BJ (cell line): Measurements from ENCODE around the gene F12. TPM values are rescaled to one million over a fixed set of nuclear protein-coding genes. Genes with fewer than 3 reads are reported as not detected.

Experiments
- CTCF ChIA-PET: fragments of 350-600 bp; formaldehyde crosslinking; extraction: SDS; loops from one replicate; lab custom pipeline; 2021; ENCODE audit warnings: antibody characterized with exemption, inconsistent platforms; lab: Yijun Ruan, JAX
- POLR2A ChIA-PET: fragments of 300-600 bp; sonication (Branson Sonifier 250); formaldehyde crosslinking; extraction: SDS; loops from one replicate; lab custom pipeline; 2021; ENCODE audit warnings: antibody characterized with exemption; lab: Charles Lee
- DNase-seq: peaks from one replicate; pipeline ENCODE4 v3.0.0-alpha.2; 2011; ENCODE audit warnings: low read depth
- H3K27me3 ChIP-seq: 2 replicates; pipeline ENCODE4 v1.6.0; 2011; ENCODE audit warnings: low read length; ENCODE audit not compliant: control insufficient read depth, insufficient read depth
- H3K36me3 ChIP-seq: 2 replicates; pipeline ENCODE4 v1.5.1; 2011; ENCODE audit warnings: low read length; ENCODE audit not compliant: control insufficient read depth, insufficient read depth
- H3K4me3 ChIP-seq: 2 replicates; pipeline ENCODE4 v1.5.1; 2011; ENCODE audit warnings: low read depth, mild to moderate bottlenecking, control low read depth, low read length
- polyA minus RNA-seq: library from RNA; depleted of rRNA, polyadenylated mRNA; stranded (reverse); fragments of >200 nt; gene quantifications from 2 replicates; pipeline ENCODE4 v1.2.3, GENCODE V29; 2011; rRNA and poly(A)+ RNA removed
- polyA plus RNA-seq: library from polyadenylated mRNA; depleted of rRNA; stranded (reverse); fragments of >200 nt; gene quantifications from 2 replicates; pipeline ENCODE4 v1.2.3, GENCODE V29; 2011; rRNA removed
- TF ChIP-seq, protein P1 (sequence below): IDR thresholded peaks from 2 replicates; pipeline ENCODE4 v1.5.1; 2011; ENCODE audit warnings: low read depth, mild to moderate bottlenecking, control low read depth, inconsistent platforms, low read length, moderate library complexity; ENCODE audit not compliant: insufficient read depth

Gene F12
- 0.67 and 0.69 TPM in 2 replicates for polyA plus RNA-seq
- not detected in 2 replicates for polyA minus RNA-seq

DNA sequence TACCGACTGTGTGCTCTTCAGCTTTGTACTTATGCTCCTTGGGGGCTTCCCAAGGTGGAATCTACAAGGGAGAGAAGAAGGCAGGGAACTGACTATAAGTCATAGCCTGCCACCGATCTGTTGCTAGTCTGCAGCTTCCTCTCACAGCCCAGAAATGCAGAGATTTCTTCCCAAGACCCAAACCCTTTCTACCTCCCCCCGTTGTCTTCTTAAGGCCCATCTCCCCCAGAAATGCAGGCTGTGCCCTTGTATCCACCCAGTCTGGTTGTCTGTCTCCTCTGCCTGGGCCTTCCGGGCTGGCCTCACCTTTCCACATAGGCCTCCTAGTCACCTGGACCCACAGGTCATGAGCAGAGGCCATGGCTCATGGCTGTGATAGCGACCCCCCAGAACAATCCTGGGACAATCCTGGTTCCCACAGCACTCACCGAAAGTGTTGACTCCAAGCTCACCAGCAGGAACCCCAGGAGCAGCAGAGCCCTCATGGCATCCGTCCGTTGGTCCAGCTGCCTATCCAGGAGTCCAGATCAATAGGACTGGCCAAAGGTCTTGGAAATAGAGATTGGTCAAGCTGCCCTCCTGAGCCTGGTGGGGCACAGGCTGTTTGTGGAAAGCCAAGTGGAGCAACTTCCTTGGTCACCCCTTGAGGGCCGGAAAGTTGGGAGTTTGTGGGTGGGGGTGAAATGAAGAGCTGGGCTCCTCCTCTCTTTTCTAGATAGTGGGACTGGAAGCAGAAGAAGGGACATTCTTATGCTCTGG is at the start of gene F12:
Gene F12 (minus strand): TSS at position 522 of the 759 bp plus-strand sequence. CDS start 37 bp downstream, at position 485.
- H3K27me3 ChIP-seq: peaks cover 9% of the 10 kb centered on the region
- CTCF ChIA-PET: interaction anchor here (0.7 to 10.0 kb wide), 3 partner anchors 9 to 43 kb away, joined by 3 to 352 read pairs (median 187); partner anchors contain the start of gene PRR7
- H3K36me3 ChIP-seq: no peaks in the 10 kb centered on the region
- no peak for DNase-seq
- POLR2A ChIA-PET: no interaction called here
- no peak within 1 kb of the TSS for H3K4me3 ChIP-seq
- TF ChIP-seq, protein P1, sequence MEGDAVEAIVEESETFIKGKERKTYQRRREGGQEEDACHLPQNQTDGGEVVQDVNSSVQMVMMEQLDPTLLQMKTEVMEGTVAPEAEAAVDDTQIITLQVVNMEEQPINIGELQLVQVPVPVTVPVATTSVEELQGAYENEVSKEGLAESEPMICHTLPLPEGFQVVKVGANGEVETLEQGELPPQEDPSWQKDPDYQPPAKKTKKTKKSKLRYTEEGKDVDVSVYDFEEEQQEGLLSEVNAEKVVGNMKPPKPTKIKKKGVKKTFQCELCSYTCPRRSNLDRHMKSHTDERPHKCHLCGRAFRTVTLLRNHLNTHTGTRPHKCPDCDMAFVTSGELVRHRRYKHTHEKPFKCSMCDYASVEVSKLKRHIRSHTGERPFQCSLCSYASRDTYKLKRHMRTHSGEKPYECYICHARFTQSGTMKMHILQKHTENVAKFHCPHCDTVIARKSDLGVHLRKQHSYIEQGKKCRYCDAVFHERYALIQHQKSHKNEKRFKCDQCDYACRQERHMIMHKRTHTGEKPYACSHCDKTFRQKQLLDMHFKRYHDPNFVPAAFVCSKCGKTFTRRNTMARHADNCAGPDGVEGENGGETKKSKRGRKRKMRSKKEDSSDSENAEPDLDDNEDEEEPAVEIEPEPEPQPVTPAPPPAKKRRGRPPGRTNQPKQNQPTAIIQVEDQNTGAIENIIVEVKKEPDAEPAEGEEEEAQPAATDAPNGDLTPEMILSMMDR: no peak

DNA sequence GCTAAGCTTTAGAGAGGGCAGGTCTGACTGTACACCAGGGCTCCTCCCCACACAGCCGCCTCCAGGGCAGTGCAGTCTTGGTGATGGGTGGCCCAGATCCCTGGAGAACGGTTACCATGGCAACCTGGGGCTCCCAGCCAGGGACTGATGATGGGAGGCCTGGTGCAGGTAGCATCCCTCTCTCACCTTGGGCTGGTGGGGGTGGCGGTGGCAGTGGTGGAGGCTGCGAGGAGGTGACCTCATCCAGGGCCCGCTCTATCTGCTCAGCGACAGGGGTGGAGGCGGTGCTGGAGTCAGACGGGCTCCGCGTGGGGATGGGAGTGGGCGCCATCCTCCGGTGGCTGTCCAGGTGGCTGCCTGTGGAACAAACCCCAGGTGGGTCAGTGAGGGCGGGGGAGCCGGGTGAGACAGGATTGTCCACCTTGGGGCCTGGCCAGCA is 49.6 kb upstream of the F12 start:
- no peak overlapping the region for H3K4me3 ChIP-seq
- no peaks in the 10 kb centered on the region for H3K27me3 ChIP-seq
- H3K36me3 ChIP-seq: peaks cover 41% of the 10 kb centered on the region
- DNase-seq: no peak
- CTCF ChIA-PET: interaction anchor here (7.8 to 18.6 kb wide), 2 partner anchors 37 to 54 kb away, joined by 82 to 352 read pairs; partner anchors contain the start of genes F12, PDLIM7 and PFN3
- POLR2A ChIA-PET: no interaction called here
- TF ChIP-seq, protein P1: no peak

DNA sequence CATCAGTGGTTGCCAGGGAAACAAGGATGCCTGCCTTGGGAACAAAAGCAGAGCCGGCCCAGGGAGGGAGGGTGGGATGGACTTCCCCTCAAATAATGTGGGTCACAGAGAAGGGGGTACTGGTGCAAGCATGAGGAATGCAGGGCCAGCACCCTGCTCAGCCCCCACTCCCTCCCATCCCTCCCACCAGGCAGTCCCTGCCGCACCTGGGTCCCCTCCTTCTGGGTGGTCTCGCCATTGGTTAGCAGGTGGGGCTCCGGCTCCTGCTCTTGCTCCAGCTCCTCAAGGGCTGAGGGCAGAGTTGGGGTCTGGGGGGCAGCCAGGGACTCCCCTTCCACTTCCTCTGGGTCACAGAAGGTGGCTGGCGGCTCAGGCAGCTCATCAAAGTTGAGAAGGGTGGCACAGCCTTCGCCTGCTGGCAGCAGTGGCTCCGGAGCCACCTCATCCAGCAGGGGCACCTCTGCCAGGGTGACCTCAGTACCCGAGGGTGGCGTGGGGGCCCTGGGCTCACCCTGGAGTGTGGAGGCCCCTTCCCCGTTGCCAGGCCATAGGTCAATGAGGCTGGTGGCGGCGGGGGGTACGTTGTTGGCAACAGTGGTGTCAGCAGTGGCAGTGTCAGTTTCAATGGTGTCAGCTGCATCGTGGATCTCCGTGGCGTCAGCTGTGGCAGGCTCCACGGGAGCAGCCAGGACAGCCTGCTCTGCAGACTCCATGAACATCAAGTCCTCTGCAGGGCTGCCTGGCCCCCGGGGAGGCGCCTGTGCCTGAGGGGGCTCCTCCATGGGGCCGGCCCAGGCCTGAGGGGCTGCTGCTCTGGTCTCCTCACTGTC is 48.7 kb upstream of the F12 start:
- H3K36me3 ChIP-seq: peaks cover 39% of the 10 kb centered on the region

DNA sequence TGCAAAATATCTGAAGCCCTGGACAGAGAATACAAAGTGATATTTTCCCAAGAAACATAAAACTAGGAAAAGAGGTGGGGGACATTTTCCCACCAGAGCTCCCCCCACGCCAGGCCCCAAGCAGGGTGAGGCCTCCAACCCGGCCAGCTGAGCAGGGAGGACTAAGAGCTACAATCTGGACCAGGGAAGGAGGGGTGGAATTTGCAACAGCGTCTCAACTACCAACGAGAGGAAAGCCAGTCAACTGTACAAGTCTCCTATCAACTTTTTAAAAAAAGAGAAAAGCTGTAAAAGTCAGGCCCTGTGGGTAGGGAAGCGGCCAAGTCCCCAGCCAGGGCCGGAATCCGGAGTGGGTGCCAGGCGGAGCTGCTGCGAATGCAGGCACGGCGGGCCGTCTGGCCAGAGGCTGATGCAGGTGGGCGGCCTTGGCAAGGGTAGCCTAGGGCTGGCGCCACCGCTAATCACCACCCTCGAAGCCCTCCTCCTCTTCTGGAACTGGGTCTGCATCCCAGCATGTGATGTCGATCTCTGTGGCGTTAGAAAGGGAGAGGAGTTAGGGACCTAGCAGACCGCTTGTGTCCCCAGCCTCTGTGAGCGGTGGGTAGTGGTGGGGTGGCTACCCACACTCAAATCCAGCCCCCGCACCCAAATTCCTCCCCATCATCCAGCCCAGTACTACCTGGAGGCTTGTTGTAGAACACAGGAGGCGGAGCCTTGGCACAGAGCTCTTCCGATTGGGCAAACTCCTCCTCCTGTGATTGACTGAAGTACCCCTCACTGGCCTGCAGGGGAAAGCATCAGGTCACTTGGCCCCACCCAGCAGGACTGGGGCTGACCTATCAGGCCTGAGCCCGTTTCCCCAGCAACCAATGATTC is 47.9 kb upstream of the F12 start:
- Histone ChIP-seq H3K36me3 (peaks cover 33% of the 10 kb centered on the region), H3K4me3 (no peak overlapping the region), H3K27me3 (no peaks in the 10 kb centered on the region)
- CTCF ChIA-PET: interaction anchor here (0.5 to 18.6 kb wide), 24 partner anchors 9 to 343 kb away, joined by 3 to 352 read pairs (median 4); partner anchors contain the start of genes F12, PDLIM7 and PFN3
- peak; percentile 87 for DNase-seq
- POLR2A ChIA-PET: interaction anchor here (0.5 to 0.8 kb wide), 2 partner anchors 38 to 40 kb away, joined by 3 to 8 read pairs; no protein-coding TSS in a partner anchor
- TF ChIP-seq, protein P1: peak; percentile 74

More for the DNA sequence above, 48.7 kb upstream of the F12 start:
- TF ChIP-seq, protein P1: no peak
- no peaks in the 10 kb centered on the region for H3K27me3 ChIP-seq
- POLR2A ChIA-PET: interaction anchor here (0.8 kb wide), 1 partner anchor 37 kb away, joined by 8 read pairs; no protein-coding TSS in a partner anchor
- DNase-seq: no peak
- CTCF ChIA-PET: interaction anchor here (0.8 to 18.6 kb wide), 17 partner anchors 8 to 344 kb away, joined by 3 to 352 read pairs (median 5); partner anchors contain the start of genes F12, PDLIM7 and PFN3
- H3K4me3 ChIP-seq: no peak overlapping the region
